HUES48 (cell line): Measurements from ENCODE around the gene PCA3.

ENCODE experiments used
- H3K27ac ChIP-seq: one replicate; pipeline ENCODE4 v1.7.0; 2013; ENCODE audit warnings: low read depth, low read length, inconsistent platforms
- H3K27me3 ChIP-seq: 2 replicates; pipeline ENCODE4 v1.6.1; 2013; ENCODE audit warnings: mild to moderate bottlenecking, low read length; ENCODE audit not compliant: control insufficient read depth, insufficient read depth
- H3K36me3 ChIP-seq: 2 replicates; pipeline ENCODE4 v1.6.1; 2013; ENCODE audit warnings: low read length; ENCODE audit not compliant: control insufficient read depth, insufficient read depth
- H3K4me1 ChIP-seq: 2 replicates; pipeline ENCODE4 v1.6.1; 2013; ENCODE audit warnings: mild to moderate bottlenecking, low read length; ENCODE audit not compliant: control insufficient read depth, insufficient read depth
- H3K4me3 ChIP-seq: 2 replicates; pipeline ENCODE4 v1.5.1; 2013; ENCODE audit warnings: mild to moderate bottlenecking, low read depth, low read length
- H3K9ac ChIP-seq: 2 replicates; pipeline ENCODE4 v1.6.1; 2013; ENCODE audit warnings: mild to moderate bottlenecking, low read depth, low read length, moderate library complexity
- H3K9me3 ChIP-seq: 2 replicates; pipeline ENCODE4 v1.6.1; 2013; ENCODE audit warnings: low read length; ENCODE audit not compliant: control insufficient read depth, insufficient read depth

PCA3 gene

DNA sequence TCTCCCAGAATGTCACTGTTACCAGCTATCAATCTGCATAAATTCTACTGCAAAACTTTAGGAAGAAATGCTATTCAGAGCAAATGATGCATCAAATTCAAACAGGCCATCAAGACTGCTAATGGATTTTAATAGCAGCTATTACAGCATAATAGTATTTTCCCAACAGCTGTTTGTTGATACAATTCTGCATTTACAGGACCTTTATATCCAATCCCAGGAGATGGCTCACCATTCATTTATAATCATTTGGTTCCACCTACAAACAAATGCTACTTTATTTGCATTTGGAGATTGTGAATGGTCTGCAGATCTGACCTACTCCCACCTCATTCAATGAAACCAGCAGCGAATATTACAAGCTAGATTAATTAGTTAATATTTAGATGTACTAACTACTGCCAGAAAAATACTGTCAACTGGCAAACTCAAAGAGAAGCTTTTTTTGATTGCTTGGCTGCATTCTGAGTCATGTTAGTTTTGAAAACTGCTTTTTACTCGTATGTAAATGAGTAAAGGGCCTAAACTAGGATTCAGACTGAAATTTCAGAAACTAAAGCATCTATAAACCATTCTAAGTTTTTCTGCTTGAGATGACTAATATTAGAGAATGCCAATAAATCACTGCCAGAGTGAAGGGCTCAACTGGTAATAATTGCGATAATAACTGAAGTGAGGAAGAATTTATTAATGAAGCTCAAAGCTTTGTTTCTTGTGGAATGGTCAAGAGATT, 7.1 kb upstream of the PCA3 start:
- H3K27ac ChIP-seq: no peak overlapping the region
- H3K27me3 ChIP-seq: no peaks in the 10 kb centered on the region
- no peaks in the 10 kb centered on the region for H3K36me3 ChIP-seq
- no peaks in the 10 kb centered on the region for H3K9me3 ChIP-seq
- H3K4me3 ChIP-seq: no peak overlapping the region
- no peaks in the 10 kb centered on the region for H3K4me1 ChIP-seq
- no peak overlapping the region for H3K9ac ChIP-seq

DNA sequence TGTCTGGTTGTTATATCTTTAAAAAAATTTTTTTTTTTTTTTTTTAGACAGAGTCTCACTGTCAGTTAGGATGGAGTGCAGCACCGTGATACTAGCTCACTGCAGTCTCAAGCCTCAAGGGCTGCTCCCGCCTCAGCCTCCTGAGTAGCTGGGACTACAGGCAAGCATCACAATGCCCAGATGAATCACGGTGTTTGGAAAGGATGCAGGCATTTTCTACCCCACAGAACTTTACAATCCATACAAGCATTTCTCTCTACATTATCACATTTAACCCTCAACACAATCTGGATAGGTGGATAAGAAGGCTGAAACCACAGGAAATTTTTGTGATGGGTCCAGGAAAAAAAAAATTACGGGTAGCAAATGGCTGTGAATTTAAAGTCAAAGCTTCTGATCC, 5.8 kb upstream of the PCA3 start:
- Histone ChIP-seq H3K9me3 (no peaks in the 10 kb centered on the region), H3K4me3 (no peak overlapping the region), H3K27me3 (no peaks in the 10 kb centered on the region), H3K4me1 (no peaks in the 10 kb centered on the region), H3K27ac (no peak overlapping the region), H3K36me3 (no peaks in the 10 kb centered on the region), H3K9ac (no peak overlapping the region)

GRCh38 chr9:76759732-76760131, 4.5 kb upstream of the PCA3 start:
- Histone ChIP-seq H3K4me1 (no peaks in the 10 kb centered on the region), H3K4me3 (no peak overlapping the region), H3K36me3 (no peaks in the 10 kb centered on the region), H3K9ac (no peak overlapping the region), H3K9me3 (no peaks in the 10 kb centered on the region), H3K27me3 (no peaks in the 10 kb centered on the region), H3K27ac (no peak overlapping the region)

GRCh38 chr9:76761448-76761847, 2.8 kb upstream of the PCA3 start:
- H3K4me1 ChIP-seq: no peaks in the 10 kb centered on the region

GRCh38 chr9:76766126-76766525, 1.9 kb downstream of the PCA3 start:
- Histone ChIP-seq H3K9me3 (no peaks in the 10 kb centered on the region), H3K9ac (no peak overlapping the region), H3K4me1 (no peaks in the 10 kb centered on the region), H3K4me3 (no peak overlapping the region), H3K36me3 (no peaks in the 10 kb centered on the region), H3K27ac (no peak overlapping the region), H3K27me3 (no peaks in the 10 kb centered on the region)

More at GRCh38 chr9:76761448-76761847, 2.8 kb upstream of the PCA3 start:
- H3K9me3 ChIP-seq: no peaks in the 10 kb centered on the region
- no peak overlapping the region for H3K9ac ChIP-seq
- no peak overlapping the region for H3K27ac ChIP-seq
- no peak overlapping the region for H3K4me3 ChIP-seq
- no peaks in the 10 kb centered on the region for H3K36me3 ChIP-seq
- H3K27me3 ChIP-seq: no peaks in the 10 kb centered on the region

DNA sequence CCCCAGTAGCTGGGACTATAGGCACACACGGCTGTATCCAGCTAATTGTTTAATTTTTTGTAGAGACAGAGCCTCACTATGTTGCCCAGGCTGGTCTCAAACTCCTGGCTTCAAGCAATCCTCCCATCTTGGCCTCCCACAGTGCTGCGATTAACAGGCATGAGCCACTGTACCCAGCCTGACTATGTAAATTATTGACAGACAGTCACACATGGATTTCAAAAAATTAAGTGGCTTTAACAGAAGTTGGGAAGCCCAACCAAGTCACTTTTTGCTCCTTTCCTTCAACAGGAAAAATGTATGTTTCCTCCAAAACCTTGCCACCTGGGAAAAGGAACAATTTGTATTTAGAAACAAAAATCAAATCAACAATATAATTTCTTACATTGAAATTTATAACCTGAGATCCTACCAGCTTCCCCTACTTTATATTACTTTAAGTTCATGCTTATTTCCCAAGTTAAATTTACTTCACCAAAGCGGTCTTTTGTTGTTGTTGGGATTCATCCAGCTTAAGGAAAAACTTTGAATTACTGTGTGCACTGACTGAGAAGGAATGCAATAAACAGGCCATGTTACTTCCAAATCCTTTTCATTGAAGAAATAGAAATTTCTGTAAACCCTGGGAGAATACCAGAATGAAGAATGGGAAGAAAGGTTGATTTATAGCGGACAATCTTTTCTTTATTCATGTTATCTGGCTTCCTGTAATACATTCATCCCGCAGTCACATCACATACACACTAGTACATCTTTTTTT, 8.6 kb downstream of the PCA3 start:
- Histone ChIP-seq H3K4me3 (no peak overlapping the region), H3K9me3 (no peaks in the 10 kb centered on the region), H3K36me3 (no peaks in the 10 kb centered on the region), H3K27me3 (no peaks in the 10 kb centered on the region), H3K4me1 (no peaks in the 10 kb centered on the region), H3K27ac (no peak overlapping the region), H3K9ac (no peak overlapping the region)

DNA sequence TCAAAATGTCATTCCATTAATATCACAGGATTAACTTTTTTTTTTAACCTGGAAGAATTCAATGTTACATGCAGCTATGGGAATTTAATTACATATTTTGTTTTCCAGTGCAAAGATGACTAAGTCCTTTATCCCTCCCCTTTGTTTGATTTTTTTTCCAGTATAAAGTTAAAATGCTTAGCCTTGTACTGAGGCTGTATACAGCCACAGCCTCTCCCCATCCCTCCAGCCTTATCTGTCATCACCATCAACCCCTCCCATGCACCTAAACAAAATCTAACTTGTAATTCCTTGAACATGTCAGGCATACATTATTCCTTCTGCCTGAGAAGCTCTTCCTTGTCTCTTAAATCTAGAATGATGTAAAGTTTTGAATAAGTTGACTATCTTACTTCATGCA, 20.6 kb downstream of the PCA3 start:
- no peaks in the 10 kb centered on the region for H3K9me3 ChIP-seq
- H3K4me3 ChIP-seq: no peak overlapping the region
- H3K4me1 ChIP-seq: no peaks in the 10 kb centered on the region
- H3K27me3 ChIP-seq: no peaks in the 10 kb centered on the region
- H3K36me3 ChIP-seq: no peaks in the 10 kb centered on the region
- H3K9ac ChIP-seq: no peak overlapping the region
- H3K27ac ChIP-seq: no peak overlapping the region

- Histone ChIP-seq H3K27ac (no peak overlapping the region), H3K9ac (no peak overlapping the region), H3K27me3 (no peaks in the 10 kb centered on the region), H3K36me3 (no peaks in the 10 kb centered on the region), H3K4me3 (no peak overlapping the region), H3K9me3 (no peaks in the 10 kb centered on the region), H3K4me1 (no peaks in the 10 kb centered on the region)
These were observed 21.3 kb downstream of the PCA3 start for GRCh38 chr9:76785501-76785900.

DNA sequence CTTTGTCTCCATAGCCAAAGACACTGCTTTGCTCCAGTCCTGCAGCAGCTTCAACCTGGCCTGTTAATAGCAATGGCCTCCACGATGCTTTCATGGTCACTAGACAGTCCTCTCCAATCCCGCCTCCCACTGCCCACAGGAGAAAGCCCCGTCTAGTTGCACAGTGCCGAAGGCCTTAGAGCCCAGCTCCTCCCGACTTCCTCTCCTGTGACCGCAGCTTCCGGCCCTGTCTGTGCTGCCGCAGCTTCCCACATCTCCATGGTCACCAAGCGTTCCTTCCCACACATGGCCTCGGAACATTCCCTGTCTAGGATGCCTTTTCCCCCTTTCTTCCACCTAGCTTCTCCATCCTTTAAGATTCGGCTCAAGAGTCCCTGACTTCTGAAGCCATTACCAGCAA, 23.4 kb downstream of the PCA3 start:
- no peaks in the 10 kb centered on the region for H3K4me1 ChIP-seq
- no peak overlapping the region for H3K27ac ChIP-seq
- H3K9me3 ChIP-seq: no peaks in the 10 kb centered on the region
- no peaks in the 10 kb centered on the region for H3K27me3 ChIP-seq
- H3K4me3 ChIP-seq: no peak overlapping the region
- no peaks in the 10 kb centered on the region for H3K36me3 ChIP-seq
- H3K9ac ChIP-seq: no peak overlapping the region

GRCh38 chr9:76789840-76790239, 25.6 kb downstream of the PCA3 start:
- Histone ChIP-seq H3K27me3 (no peaks in the 10 kb centered on the region), H3K9me3 (no peaks in the 10 kb centered on the region), H3K27ac (no peak overlapping the region), H3K4me1 (no peaks in the 10 kb centered on the region), H3K9ac (no peak overlapping the region), H3K4me3 (no peak overlapping the region), H3K36me3 (no peaks in the 10 kb centered on the region)

DNA sequence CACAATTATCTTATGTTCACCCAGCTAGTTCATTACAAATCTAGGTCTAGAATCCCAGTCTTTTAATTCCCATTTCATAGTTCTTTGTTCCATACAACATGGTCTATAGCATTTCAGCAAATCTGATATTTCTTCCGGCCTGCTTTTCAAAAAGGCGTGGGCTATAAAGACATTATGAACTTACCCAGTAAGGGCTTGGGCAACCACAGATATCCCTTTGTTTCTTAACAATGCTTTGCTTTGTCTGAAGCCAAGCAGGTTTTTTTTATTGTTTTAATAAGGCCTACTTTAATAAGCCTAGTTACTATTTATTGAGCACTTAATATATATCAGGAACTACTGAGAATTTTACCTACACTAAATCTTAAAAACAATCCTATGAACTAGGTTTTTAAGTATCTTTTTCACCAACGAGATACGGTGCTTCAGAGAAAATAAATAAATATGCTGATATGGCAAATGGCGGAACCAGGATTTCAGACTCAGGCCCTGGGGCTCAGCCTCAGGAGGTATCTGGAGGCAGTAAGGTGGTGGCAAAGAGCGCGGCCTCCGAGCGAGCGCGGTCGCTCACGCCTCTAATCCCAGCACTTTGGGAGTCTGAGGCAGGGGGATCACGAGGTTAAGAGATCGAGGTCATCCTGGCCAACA, 29.7 kb downstream of the PCA3 start:
- Histone ChIP-seq H3K27me3 (no peaks in the 10 kb centered on the region), H3K9me3 (no peaks in the 10 kb centered on the region), H3K9ac (no peak overlapping the region), H3K4me1 (no peaks in the 10 kb centered on the region), H3K36me3 (no peaks in the 10 kb centered on the region), H3K4me3 (no peak overlapping the region), H3K27ac (no peak overlapping the region)
